ENCODE data around the gene TRABD2B.
A peak's percentile ranks its signal among the peaks of the same experiment; 100 is the strongest.

- TF ChIP-seq HNF4A (conservative IDR thresholded peaks at IDR 0.05), result no peak
- TF ChIP-seq, protein P1, sequence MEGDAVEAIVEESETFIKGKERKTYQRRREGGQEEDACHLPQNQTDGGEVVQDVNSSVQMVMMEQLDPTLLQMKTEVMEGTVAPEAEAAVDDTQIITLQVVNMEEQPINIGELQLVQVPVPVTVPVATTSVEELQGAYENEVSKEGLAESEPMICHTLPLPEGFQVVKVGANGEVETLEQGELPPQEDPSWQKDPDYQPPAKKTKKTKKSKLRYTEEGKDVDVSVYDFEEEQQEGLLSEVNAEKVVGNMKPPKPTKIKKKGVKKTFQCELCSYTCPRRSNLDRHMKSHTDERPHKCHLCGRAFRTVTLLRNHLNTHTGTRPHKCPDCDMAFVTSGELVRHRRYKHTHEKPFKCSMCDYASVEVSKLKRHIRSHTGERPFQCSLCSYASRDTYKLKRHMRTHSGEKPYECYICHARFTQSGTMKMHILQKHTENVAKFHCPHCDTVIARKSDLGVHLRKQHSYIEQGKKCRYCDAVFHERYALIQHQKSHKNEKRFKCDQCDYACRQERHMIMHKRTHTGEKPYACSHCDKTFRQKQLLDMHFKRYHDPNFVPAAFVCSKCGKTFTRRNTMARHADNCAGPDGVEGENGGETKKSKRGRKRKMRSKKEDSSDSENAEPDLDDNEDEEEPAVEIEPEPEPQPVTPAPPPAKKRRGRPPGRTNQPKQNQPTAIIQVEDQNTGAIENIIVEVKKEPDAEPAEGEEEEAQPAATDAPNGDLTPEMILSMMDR (IDR thresholded peaks at IDR 0.05; ENCODE audit: low read depth, low read length, missing input control), result peak; percentile 95
- TF ChIP-seq YY1 (IDR thresholded peaks at IDR 0.05), result peak; percentile 62
- peak; percentile 82 to 91 for TF ChIP-seq RAD21 (IDR thresholded peaks at IDR 0.05)
- TF ChIP-seq GABPA (IDR thresholded peaks at IDR 0.05 in 1 of 2, conservative IDR thresholded peaks at IDR 0.05 in 1 of 2), result no peak
- no peak for TF ChIP-seq SP1 (IDR thresholded peaks at IDR 0.05)
- TF ChIP-seq, protein P2, sequence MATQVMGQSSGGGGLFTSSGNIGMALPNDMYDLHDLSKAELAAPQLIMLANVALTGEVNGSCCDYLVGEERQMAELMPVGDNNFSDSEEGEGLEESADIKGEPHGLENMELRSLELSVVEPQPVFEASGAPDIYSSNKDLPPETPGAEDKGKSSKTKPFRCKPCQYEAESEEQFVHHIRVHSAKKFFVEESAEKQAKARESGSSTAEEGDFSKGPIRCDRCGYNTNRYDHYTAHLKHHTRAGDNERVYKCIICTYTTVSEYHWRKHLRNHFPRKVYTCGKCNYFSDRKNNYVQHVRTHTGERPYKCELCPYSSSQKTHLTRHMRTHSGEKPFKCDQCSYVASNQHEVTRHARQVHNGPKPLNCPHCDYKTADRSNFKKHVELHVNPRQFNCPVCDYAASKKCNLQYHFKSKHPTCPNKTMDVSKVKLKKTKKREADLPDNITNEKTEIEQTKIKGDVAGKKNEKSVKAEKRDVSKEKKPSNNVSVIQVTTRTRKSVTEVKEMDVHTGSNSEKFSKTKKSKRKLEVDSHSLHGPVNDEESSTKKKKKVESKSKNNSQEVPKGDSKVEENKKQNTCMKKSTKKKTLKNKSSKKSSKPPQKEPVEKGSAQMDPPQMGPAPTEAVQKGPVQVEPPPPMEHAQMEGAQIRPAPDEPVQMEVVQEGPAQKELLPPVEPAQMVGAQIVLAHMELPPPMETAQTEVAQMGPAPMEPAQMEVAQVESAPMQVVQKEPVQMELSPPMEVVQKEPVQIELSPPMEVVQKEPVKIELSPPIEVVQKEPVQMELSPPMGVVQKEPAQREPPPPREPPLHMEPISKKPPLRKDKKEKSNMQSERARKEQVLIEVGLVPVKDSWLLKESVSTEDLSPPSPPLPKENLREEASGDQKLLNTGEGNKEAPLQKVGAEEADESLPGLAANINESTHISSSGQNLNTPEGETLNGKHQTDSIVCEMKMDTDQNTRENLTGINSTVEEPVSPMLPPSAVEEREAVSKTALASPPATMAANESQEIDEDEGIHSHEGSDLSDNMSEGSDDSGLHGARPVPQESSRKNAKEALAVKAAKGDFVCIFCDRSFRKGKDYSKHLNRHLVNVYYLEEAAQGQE (IDR thresholded peaks at IDR 0.05), result peak; percentile 45
- TF ChIP-seq, protein P3, sequence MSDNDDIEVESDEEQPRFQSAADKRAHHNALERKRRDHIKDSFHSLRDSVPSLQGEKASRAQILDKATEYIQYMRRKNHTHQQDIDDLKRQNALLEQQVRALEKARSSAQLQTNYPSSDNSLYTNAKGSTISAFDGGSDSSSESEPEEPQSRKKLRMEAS (IDR thresholded peaks at IDR 0.05), result no peak
These were observed at the start of gene TRABD2B for GRCh38 chr1:47997289-47998200.
